Activated CD4-positive, alpha-beta T cell treated with anti-CD3 and anti-CD28 coated beads, Interleukin-2, amount 50 U/mL, for 24 hours (primary cell): ENCODE data around the gene SLC4A5.
"Not testable (repeated sequence)": the region's sequence is repeated elsewhere in the genome, so short reads cannot be mapped to it uniquely, and the experiment has no call there.

Source experiments
- DNase-seq, 2 donors: peaks; one replicate each; pipeline ENCODE4 v3.0.0-alpha.2; 2020; ENCODE audit warnings: low read depth in 1 of 2, low spot score in 1 of 2

The SLC4A5 gene

DNA sequence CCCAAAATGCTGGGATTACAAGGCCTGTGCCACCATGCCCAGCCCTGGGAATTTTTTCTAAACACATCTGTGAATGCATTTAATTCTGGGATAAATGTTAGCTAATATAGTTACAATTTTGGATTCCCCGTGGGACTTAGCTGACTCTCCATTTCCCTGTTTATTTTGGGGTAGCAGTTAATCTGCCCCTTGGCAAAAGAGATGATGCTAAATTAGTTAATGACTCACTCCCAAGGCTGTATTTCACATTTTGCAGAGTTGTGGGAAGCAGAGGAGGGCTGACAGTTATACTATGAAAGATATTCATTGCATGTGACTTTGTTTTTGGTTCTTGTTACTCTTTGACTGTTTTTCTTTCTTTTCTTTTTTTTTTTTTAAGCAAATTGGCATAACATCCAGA, 141.6 kb downstream of the SLC4A5 start:
- no peak for DNase-seq

- no peak for DNase-seq
These were observed 142.0 kb downstream of the SLC4A5 start for GRCh38 chr2:74201196-74201595.

- DNase-seq: no peak
These were observed 143.3 kb downstream of the SLC4A5 start for GRCh38 chr2:74199871-74200305.

- DNase-seq: no peak
These were observed 143.9 kb downstream of the SLC4A5 start for GRCh38 chr2:74199275-74199701.

DNA sequence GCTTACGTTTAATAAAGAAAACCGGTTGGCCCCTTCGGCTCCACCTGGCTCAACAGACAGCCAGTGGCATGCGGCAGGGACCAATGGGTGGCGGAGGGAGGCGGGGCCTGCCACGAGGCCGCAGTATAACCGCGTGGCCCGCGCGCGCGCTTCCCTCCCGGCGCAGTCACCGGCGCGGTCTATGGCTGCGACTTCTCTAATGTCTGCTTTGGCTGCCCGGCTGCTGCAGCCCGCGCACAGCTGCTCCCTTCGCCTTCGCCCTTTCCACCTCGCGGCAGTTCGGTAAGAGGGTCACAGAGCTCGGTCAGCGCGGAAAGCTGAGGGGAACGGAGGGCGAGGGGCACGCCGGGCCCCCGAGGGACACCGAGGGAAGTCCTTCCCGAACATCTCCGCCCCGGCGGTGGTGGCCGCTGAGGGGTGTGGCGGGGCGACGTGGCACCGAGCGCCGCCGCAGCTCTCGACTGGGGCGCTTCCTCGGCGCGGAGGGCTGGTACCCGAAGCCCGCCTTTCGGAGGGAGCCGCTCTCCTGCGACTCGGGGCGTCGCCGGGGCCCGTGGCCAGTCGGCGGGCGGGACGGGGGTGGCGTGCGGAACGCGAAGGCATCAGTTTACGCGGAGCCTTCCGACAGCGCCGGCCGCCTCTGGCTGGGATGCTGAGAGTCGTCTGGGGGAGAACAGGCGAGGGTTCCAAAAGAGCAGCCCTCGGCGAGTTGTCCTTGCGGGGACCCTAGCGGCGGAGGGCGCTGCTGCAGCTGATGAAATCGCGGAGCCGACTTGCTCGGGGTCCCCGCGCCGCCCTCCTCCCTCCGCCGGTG, 144.5 kb downstream of the SLC4A5 start, which contains the start of gene MTHFD2:
MTHFD2 (plus strand) TSS at position 155 of the 814 bp plus-strand sequence; CDS start at position 182, 27 bp downstream.
- peak; percentile 88 to 92 for DNase-seq

DNA sequence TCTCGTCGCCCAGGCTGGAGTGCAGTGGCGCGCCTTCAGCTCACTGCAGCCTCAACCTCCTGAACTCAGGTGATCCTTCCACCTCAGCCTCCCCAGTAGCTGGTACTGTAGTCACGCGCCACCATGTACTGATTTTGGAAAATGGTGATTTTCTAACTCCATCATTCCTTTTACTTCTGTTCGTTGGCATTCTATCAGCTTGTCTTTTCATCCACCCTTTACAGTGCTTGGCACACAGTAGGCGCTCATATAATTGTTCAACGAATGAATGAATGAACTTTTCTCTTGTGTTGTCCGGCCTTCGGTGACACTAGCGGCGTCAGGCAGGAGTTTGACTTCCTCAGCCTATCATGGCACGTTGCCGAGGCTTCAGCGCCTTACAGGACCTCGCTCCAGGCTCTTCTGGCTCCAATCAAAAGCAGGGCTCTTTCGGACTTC, 145.2 kb downstream of the SLC4A5 start:
- no peak for DNase-seq

DNA sequence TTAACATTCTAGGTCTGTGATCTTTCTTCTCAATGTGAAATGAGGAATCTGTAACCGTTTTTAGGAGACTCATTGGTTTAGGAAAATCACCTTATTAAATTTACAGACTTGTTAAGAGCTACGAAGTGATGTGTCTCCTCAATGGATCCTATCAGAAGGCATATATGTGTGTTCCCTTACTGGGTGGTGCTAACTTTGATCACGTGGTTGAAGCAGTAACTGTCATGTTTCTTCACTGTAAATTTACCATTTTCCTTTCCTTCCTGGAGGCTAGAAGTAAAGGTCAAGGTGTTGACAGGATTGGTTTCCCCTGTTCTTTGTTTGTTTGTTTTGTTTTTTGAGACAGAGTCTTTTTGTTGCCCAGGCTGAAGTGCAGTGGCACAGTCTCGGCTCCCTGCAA, 146.2 kb downstream of the SLC4A5 start:
- DNase-seq: no peak

GRCh38 chr2:74194799-74195198, 148.4 kb downstream of the SLC4A5 start:
- DNase-seq: no peak

DNA sequence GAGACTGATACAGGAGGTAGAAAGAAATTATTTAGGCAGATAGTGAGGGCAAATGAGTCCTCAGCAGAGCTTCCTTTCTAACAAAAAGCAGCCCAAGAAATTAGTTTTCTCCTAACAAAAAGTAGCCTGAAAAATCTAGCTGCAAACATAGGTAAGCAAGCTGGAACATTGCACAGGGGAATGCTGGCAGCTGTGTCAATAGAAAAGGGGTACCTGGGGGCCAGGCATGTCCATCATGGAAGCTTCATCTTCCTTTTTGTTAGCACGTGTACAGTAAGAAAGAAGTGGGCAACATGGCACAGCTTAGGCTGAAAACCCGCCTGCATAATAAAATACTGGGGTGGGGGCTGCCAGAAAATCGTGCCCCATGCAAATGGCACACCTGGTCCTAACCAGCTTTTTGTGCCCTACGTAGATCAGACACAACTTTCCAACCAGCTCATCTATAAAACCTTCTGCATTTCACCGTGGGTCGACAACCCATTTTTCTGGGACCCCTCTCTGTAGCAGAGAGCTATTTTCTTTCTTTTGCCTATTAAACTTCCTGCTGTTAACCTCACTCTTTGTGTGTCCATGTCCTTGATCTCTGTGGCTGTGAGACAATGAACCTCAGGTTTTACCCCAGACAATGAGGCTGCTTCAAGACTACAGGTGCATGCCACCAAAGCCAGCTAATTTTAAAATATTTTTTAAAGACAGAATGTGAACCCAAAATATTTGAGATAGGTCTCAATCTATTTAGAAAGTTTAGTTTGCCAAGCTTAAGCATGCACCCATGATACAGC, 151.4 kb downstream of the SLC4A5 start:
- DNase-seq: no peak

DNA sequence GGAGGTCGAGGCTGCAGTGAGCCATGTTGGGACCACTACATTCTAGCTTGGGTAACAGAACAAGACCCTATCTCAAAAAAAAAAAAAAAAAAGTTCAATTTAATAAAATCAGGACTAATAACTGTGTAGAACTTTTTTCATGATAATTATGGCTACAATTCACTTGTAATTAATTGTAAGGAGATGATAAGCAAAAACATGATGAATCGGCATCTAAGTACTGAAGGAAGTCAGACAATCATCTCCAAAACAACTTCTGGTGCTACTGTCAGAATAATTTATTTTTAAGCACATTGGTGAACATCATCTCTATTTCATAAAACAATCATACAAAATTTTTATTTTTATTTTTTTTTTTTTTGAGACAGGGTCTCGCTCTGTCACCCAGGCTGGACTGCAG, 154.5 kb downstream of the SLC4A5 start:
- DNase-seq: no peak

DNA sequence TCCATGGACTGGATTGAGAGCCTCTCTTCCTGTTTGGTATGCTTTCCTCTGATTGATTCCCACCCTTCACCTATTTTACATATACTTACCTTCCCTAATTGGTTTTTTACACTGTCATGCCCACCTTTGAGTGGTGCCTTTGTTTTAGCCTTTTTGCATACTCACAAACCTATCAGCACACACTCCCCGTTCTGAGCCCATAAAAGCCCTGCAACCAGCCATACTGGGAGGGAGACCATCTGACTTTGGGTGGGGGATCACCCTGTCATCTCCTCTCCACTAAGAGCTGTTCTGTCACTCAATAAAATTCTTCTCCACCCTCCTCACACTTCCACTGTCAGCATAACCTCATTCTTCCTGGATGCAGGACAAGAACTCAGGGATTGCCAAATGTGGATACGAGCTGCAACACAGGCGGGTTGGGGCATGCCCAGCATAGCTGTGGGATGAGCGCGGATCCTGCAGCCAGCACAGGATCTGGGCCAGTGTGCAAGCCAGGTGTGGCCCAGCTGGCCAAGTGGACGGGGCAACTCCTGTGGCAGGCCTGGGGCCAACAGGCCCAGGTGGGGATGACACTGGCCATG, 155.1 kb downstream of the SLC4A5 start:
- DNase-seq: no peak

DNA sequence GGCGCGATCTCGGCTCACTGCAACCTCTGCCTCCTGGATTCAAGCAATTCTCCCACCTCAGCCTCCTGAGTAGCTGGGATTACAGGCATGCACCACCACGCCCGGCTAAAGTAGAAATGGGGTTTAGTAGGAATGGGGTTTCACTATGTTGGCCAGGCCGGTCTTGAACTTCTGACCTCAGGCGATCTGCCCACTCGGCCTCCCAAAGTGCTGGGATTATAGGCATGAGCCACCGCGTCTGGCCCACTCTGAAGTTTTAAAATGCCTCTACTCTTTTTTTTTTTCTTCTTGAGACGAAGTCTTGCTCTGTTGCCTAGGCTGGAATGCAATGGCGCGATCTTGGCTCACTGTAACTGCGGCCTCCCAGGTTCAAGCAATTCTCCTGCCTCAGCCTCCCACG, 156.5 kb downstream of the SLC4A5 start:
- not testable (repeated sequence) for DNase-seq

DNA sequence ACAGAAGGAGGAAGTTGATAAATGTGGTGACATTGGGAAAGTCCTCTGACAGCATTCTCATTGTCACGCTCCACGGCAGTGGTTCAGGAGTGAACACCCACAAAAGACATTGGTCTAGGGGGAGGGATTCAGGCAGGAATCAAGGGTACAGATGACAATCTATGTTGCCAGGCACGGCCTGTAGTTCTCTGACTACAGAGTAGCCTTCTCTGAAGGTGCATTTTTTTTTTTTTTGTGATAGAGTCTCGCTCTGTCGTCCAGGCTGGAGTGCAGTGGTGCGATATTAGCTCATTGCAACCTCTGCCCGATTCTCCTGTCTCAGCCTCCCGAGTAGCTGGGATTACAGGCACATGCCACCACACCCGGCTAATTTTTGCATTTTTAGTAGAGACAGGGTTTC, 157.2 kb downstream of the SLC4A5 start:
- DNase-seq: peak in 1 of 2 donors; percentile 21

- DNase-seq: no peak
These were observed 159.3 kb downstream of the SLC4A5 start for GRCh38 chr2:74183878-74184277.

DNA sequence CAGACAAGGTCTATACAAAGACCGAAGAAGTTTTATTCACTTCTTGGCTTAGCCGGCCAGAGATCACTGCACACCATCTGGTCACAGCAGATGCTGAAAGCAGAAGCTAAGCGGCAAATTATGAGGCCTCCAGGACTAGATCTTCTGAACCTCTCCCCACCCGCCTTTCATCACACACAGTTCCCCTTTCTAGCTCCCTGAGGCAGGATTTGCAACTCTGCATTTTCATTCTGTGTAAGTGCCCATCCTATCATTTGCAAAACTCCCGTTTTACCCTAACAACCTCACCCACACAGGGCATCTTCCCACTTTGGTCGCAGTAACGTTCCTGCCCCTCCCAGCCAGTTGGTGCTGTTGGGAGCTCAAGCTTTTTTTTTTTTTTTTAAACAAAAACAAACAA, 161.5 kb downstream of the SLC4A5 start:
- no peak for DNase-seq

GRCh38 chr2:74179063-74179865, 164.0 kb downstream of the SLC4A5 start:
- DNase-seq: no peak

- DNase-seq: peak; percentile 91 to 96
These were observed 164.8 kb downstream of the SLC4A5 start, which contains the start of gene MOB1A for GRCh38 chr2:74178211-74179062. MOB1A (minus strand) TSS chr2:74178879; CDS start chr2:74178674, 205 bp downstream.

GRCh38 chr2:74177696-74178095, 165.5 kb downstream of the SLC4A5 start:
- DNase-seq: no peak

DNA sequence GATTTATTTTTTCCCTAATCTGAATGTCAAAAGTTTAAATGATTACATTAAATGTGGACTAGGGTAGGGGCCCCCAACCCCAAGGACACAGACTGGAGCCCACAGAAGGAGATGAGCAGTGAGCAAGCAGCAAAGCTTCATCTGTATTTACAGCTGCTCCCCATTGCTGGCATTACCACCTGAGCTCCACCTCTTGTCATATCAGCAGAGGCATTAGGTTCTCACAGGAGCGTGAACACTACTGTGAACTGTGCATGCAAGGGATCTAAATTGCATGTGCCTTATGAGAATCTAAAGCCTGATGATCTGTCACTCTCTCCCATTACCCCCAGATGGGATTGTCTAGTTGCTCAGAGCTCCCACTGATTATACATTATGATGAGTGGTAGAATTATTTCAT, 168.3 kb downstream of the SLC4A5 start:
- no peak for DNase-seq

- no peak for DNase-seq
These were observed 174.5 kb downstream of the SLC4A5 start for GRCh38 chr2:74168739-74169138.
